ENCODE measurements around the gene NRG3.

The NRG3 gene

DNA sequence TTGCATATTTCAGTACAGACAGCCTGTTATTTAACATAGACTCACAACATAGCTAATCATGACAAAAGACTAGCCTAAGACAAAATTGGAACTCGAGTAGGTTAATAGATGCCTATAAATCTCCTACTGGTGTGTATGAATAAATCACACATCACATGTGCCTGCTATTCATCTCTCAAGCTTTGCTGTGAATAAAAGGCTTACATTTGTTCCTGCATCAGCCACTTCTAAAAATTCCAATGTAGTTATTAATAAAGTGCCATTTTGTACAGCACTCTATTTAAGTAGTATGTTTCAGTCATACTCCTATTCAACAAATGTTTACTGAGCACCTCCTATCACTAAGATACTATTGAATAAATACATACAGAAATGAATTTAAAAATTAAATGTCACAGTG, 486.3 kb downstream of the NRG3 start (continued):
- TF ChIP-seq PBX3 (CRISPR knock-in tag; IDR thresholded peaks at IDR 0.05) = no peak

GRCh38 chr10:82377608-82378007, 502.6 kb downstream of the NRG3 start:
- ChIA-PET CTCF (interaction anchor here (0.6 to 1.1 kb wide), 3 partner anchors 11 to 190 kb away, joined by 3 to 4 read pairs (median 4); no protein-coding TSS in a partner anchor), POLR2A (no interaction called here)
- H3K27ac ChIP-seq (ENCODE audit: extremely low read depth, low read depth, low read length) = no peak overlapping the region
- no peaks in the 10 kb centered on the region for H3K36me3 ChIP-seq (ENCODE audit: control insufficient read depth in 2 of 2, insufficient read depth in 1 of 2, low read length in 2 of 2)
- H3K4me3 ChIP-seq (ENCODE audit: low read depth, low read length) = no peak overlapping the region
- no peaks in the 10 kb centered on the region for H3K9me3 ChIP-seq (ENCODE audit: control insufficient read depth, insufficient read depth, low read depth, low read length)
- TF ChIP-seq ZNF473 (tag by site-specific recombination; IDR thresholded peaks at IDR 0.05) (no peak), ZNF585B (tag by site-specific recombination; IDR thresholded peaks at IDR 0.05) (no peak), REST (tag by site-specific recombination; IDR thresholded peaks at IDR 0.05) (no peak)
- H3K4me1 ChIP-seq (ENCODE audit: control insufficient read depth, insufficient read depth, low read length) = no peaks in the 10 kb centered on the region

- Histone ChIP-seq H3K36me3 (ENCODE audit: control insufficient read depth in 2 of 2, insufficient read depth in 1 of 2, low read length in 2 of 2) (no peaks in the 10 kb centered on the region), H3K4me3 (ENCODE audit: low read depth, low read length) (no peak overlapping the region), H3K27ac (ENCODE audit: extremely low read depth, low read depth, low read length) (no peak overlapping the region), H3K9me3 (ENCODE audit: control insufficient read depth, insufficient read depth, low read depth, low read length) (no peaks in the 10 kb centered on the region), H3K4me1 (ENCODE audit: control insufficient read depth, insufficient read depth, low read length) (no peaks in the 10 kb centered on the region)
- POLR2A ChIA-PET = no interaction called here
- no peak for TF ChIP-seq ZFP3 (tag by site-specific recombination; IDR thresholded peaks at IDR 0.05; ENCODE audit: low read depth)
- CTCF ChIA-PET = interaction anchor here (0.5 to 1.1 kb wide), 4 partner anchors 11 to 191 kb away, joined by 3 to 4 read pairs (median 4); no protein-coding TSS in a partner anchor
Measured at GRCh38 chr10:82378146-82378545, 503.2 kb downstream of the NRG3 start.

DNA sequence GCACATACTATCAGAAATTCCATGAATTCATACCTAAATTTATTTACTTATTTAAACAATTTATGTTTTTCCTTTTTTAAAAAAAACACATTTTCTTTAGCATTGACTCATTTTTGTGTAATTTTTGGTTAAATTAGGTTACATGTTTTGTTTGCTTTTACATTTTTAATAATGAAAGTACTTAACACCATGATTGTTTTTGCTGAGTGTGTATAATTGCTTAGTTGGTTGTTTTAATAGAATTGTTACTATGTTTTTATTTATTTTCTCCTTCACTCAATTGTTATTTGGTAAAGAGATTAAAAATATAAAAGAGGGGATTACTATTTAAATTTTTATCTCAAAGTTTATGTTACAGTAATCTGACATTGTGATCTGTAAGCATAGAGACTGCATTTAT, 508.4 kb downstream of the NRG3 start:
- Histone ChIP-seq H3K27ac (ENCODE audit: extremely low read depth, low read depth, low read length) (no peak overlapping the region), H3K9me3 (ENCODE audit: control insufficient read depth, insufficient read depth, low read depth, low read length) (no peaks in the 10 kb centered on the region), H3K36me3 (ENCODE audit: control insufficient read depth in 2 of 2, insufficient read depth in 1 of 2, low read length in 2 of 2) (no peaks in the 10 kb centered on the region), H3K4me1 (ENCODE audit: control insufficient read depth, insufficient read depth, low read length) (no peaks in the 10 kb centered on the region), H3K4me3 (ENCODE audit: low read depth, low read length) (no peak overlapping the region)
- TF ChIP-seq ZNF121 (tag by site-specific recombination; IDR thresholded peaks at IDR 0.05) (no peak), ZNF610 (tag by site-specific recombination; IDR thresholded peaks at IDR 0.05; ENCODE audit: borderline replicate concordance) (no peak), ZNF214 (tag by site-specific recombination; IDR thresholded peaks at IDR 0.05; ENCODE audit: borderline replicate concordance) (no peak)
- POLR2A ChIA-PET = no interaction called here
- CTCF ChIA-PET = no interaction called here

- ChIA-PET CTCF (interaction anchor here (1.4 kb wide), 1 partner anchor 13 kb away, joined by 4 read pairs; no protein-coding TSS in a partner anchor), POLR2A (no interaction called here)
- Histone ChIP-seq H3K9me3 (ENCODE audit: control insufficient read depth, insufficient read depth, low read depth, low read length) (no peaks in the 10 kb centered on the region), H3K36me3 (ENCODE audit: control insufficient read depth in 2 of 2, insufficient read depth in 1 of 2, low read length in 2 of 2) (no peaks in the 10 kb centered on the region), H3K27ac (ENCODE audit: extremely low read depth, low read depth, low read length) (no peak overlapping the region), H3K4me1 (ENCODE audit: control insufficient read depth, insufficient read depth, low read length) (no peaks in the 10 kb centered on the region), H3K4me3 (ENCODE audit: low read depth, low read length) (no peak overlapping the region)
- TF ChIP-seq ZNF202 (tag by site-specific recombination; IDR thresholded peaks at IDR 0.05; ENCODE audit: borderline replicate concordance) (no peak), ZBTB17 (tag by site-specific recombination; IDR thresholded peaks at IDR 0.05) (no peak), ZNF169 (tag by site-specific recombination; IDR thresholded peaks at IDR 0.05) (no peak), HOXA7 (CRISPR knock-in tag; IDR thresholded peaks at IDR 0.05; ENCODE audit: borderline replicate concordance) (no peak), ZBTB11 (tag by site-specific recombination; conservative IDR thresholded peaks at IDR 0.05; ENCODE audit: low read depth) (no peak), ZNF423 (tag by site-specific recombination; IDR thresholded peaks at IDR 0.05) (no peak), MZF1 (tag by site-specific recombination; IDR thresholded peaks at IDR 0.05; ENCODE audit: borderline replicate concordance) (no peak), KLF1 (tag by site-specific recombination; IDR thresholded peaks at IDR 0.05) (no peak)
Measured at GRCh38 chr10:82390866-82391658, 516.1 kb downstream of the NRG3 start.

Measured in HEK293 (cell line).